ENCODE measurements around the gene ZNF324. TPM values are rescaled to one million over a fixed set of nuclear protein-coding genes. Genes with fewer than 3 reads are reported as not detected.

Gene ZNF324
- total and polyA plus RNA-seq, 9 of the 15 experiments (the other 6 are each of a cell fraction or from before 2014, with no cell fraction given) = 0.92 to 16.4 (median 5.3) TPM

GRCh38 chr19:58466760-58467589, at the start of gene ZNF324 (continued):
- TF ChIP-seq MGA (IDR thresholded peaks at IDR 0.05) = peak; percentile 52; the same call in 1 of the 2 replicates
- no peak for TF ChIP-seq CTCFL (IDR thresholded peaks at IDR 0.05; ENCODE audit: borderline replicate concordance, insufficient read depth, low read depth, low read length, poor library complexity, severe bottlenecking)
- no peak for TF ChIP-seq ZNF780A (CRISPR knock-in tag; IDR thresholded peaks at IDR 0.05)
- TF ChIP-seq TFE3 (CRISPR knock-in tag; IDR thresholded peaks at IDR 0.05) = peak; percentile 99
- TF ChIP-seq SUPT5H (IDR thresholded peaks at IDR 0.05) = peak; percentile 79
- no peak for TF ChIP-seq ZNF583 (CRISPR knock-in tag; IDR thresholded peaks at IDR 0.05)
- peak; percentile 23; the same call in 1 of the 2 replicates for TF ChIP-seq E2F4 (CRISPR knock-in tag; IDR thresholded peaks at IDR 0.05; ENCODE audit: low read depth)
- peak; percentile 95 for TF ChIP-seq ELF1 (tag; IDR thresholded peaks at IDR 0.05)
- peak; percentile 45 to 55; a peak in 3 of 4 replicates for TF ChIP-seq SIX5 (IDR thresholded peaks at IDR 0.05; ENCODE audit: borderline replicate concordance in 1 of 2, insufficient read depth in 1 of 2, low read depth in 1 of 2, low read length in 2 of 2)

Data from K562 (cell line).